SK-N-SH treated with all-trans-retinoic acid at 6 μM for 48 hours (cell line): ENCODE results near the gene KDM4B.

Source experiments
- ARNTL ChIP-seq: fragments of 450-650 bp; formaldehyde crosslinking; IDR thresholded peaks from 2 replicates; pipeline ENCODE4 v1.5.0; 2020; ENCODE audit warnings: low read depth, mild to moderate bottlenecking, moderate library complexity, borderline replicate concordance
- BACH2 ChIP-seq: fragments of 250-450 bp; sonication (Bioruptor Pico); IDR thresholded peaks from 2 replicates; pipeline ENCODE4 v1.9.0; 2021; ENCODE audit warnings: mild to moderate bottlenecking, borderline replicate concordance
- CREB5 ChIP-seq: fragments of 250-450 bp; sonication (Bioruptor Pico); IDR thresholded peaks from 2 replicates; pipeline ENCODE4 v1.5.1; 2020; ENCODE audit warnings: low read depth, mild to moderate bottlenecking, moderate library complexity
- ESRRG ChIP-seq: fragments of 250-450 bp; sonication (Bioruptor Pico); IDR thresholded peaks from 2 replicates; pipeline ENCODE4 v1.6.1; 2021; ENCODE audit warnings: mild to moderate bottlenecking
- ISL1 ChIP-seq: fragments of 250-450 bp; sonication (Bioruptor Pico); IDR thresholded peaks from 2 replicates; pipeline ENCODE4 v2.1.2; 2022; ENCODE audit warnings: mild to moderate bottlenecking, moderate library complexity
- OSR1 ChIP-seq: fragments of 250-450 bp; sonication (Bioruptor Pico); IDR thresholded peaks from 2 replicates; pipeline ENCODE4 v1.8.0; 2022; ENCODE audit warnings: moderate library complexity, mild to moderate bottlenecking, inconsistent platforms
- SNAI2 ChIP-seq: fragments of 250-450 bp; sonication (Bioruptor Pico); IDR thresholded peaks from 2 replicates; pipeline ENCODE4 v1.5.0; 2020; ENCODE audit warnings: mild to moderate bottlenecking, moderate library complexity
- TSHZ2 ChIP-seq: fragments of 250-450 bp; sonication (Bioruptor Pico); IDR thresholded peaks from 2 replicates; pipeline ENCODE4 v1.5.0; 2020; ENCODE audit warnings: mild to moderate bottlenecking, moderate library complexity
- ZC3H10 ChIP-seq: fragments of 250-450 bp; sonication (Bioruptor Pico); IDR thresholded peaks from 2 replicates; pipeline ENCODE4 v1.5.1; 2021; ENCODE audit warnings: mild to moderate bottlenecking, moderate library complexity
- ZFP30 ChIP-seq: fragments of 450-650 bp; formaldehyde crosslinking; IDR thresholded peaks from 2 replicates; pipeline ENCODE4 v1.5.0; 2022; ENCODE audit warnings: mild to moderate bottlenecking, moderate library complexity

- TF ChIP-seq TSHZ2 (CRISPR knock-in tag) (no peak), CREB5 (CRISPR knock-in tag) (no peak), ZFP30 (CRISPR knock-in tag) (no peak), ZC3H10 (no peak), ESRRG (CRISPR knock-in tag) (no peak), OSR1 (CRISPR knock-in tag) (no peak), ISL1 (no peak), ARNTL (CRISPR knock-in tag) (no peak), BACH2 (CRISPR knock-in tag) (no peak), SNAI2 (CRISPR knock-in tag) (no peak)
Observed at GRCh38 chr19:5013761-5014160, 44.8 kb downstream of the KDM4B start.
